HG03196 (cell line): ENCODE results near the gene NDUFA3.
A peak's percentile ranks its signal among the peaks of the same experiment; 100 is the strongest.

ENCODE experiments used
- ATAC-seq: cut with Tn5 transposase; IDR thresholded peaks from one replicate; pipeline ENCODE4 v1.9.1; 2021; ENCODE audit not compliant: unreplicated experiment

NDUFA3 gene

GRCh38 chr19:54107876-54108490 is 5.3 kb downstream of the NDUFA3 start:
- ATAC-seq, result no peak

- no peak for ATAC-seq
Measured at GRCh38 chr19:54108496-54108895, 5.8 kb downstream of the NDUFA3 start.

- no peak for ATAC-seq
Measured at GRCh38 chr19:54109651-54110050, 7.0 kb downstream of the NDUFA3 start.

- ATAC-seq, result peak; percentile 28
Measured at GRCh38 chr19:54114340-54115108, 11.9 kb downstream of the NDUFA3 start.

- ATAC-seq, result peak; percentile 74
Measured at GRCh38 chr19:54115109-54116063, 12.7 kb downstream of the NDUFA3 start, which contains the start of the genes PRPF31 and TFPT. Gene PRPF31 (plus strand): TSS chr19:54115754. CDS start chr19:54118279, 2,525 bp downstream. Gene TFPT (minus strand): TSS chr19:54115657. CDS start chr19:54115269, 388 bp downstream.

- no peak for ATAC-seq
Measured at GRCh38 chr19:54121259-54121658, 18.6 kb downstream of the NDUFA3 start.

- no peak for ATAC-seq
Measured at GRCh38 chr19:54123682-54124081, 21.0 kb downstream of the NDUFA3 start.

GRCh38 chr19:54124393-54124792 is 21.7 kb downstream of the NDUFA3 start:
- ATAC-seq, result no peak

- no peak for ATAC-seq
Measured at GRCh38 chr19:54125713-54126112, 23.1 kb downstream of the NDUFA3 start.

- no peak for ATAC-seq
Measured at GRCh38 chr19:54127688-54128440, 25.2 kb downstream of the NDUFA3 start.

GRCh38 chr19:54128441-54128725 is 25.7 kb downstream of the NDUFA3 start:
- no peak for ATAC-seq

- no peak for ATAC-seq
Measured at GRCh38 chr19:54128796-54129616, 26.4 kb downstream of the NDUFA3 start.

- ATAC-seq, result no peak
Measured at GRCh38 chr19:54129617-54129996, 27.0 kb downstream of the NDUFA3 start.

GRCh38 chr19:54133312-54133956 is 30.8 kb downstream of the NDUFA3 start:
- no peak for ATAC-seq

- ATAC-seq, result no peak
Measured at GRCh38 chr19:54133957-54134590, 31.4 kb downstream of the NDUFA3 start.

- no peak for ATAC-seq
Measured at GRCh38 chr19:54136086-54136863, 33.6 kb downstream of the NDUFA3 start.

GRCh38 chr19:54136864-54137698 is 34.4 kb downstream of the NDUFA3 start:
- peak; percentile 84 for ATAC-seq
